Left lung (tissue), 10 donors: Measurements from ENCODE around the gene MED13. TPM values are rescaled to one million over a fixed set of nuclear protein-coding genes. Genes with fewer than 3 reads are reported as not detected.

Source experiments
- ATAC-seq: fragments of 200-7000 bp; cut with Tn5 transposase; one replicate; pipeline ENCODE4 v1.9.1; 2020; ENCODE audit warnings: moderate library complexity
- DNase-seq, 4 donors: peaks; one replicate each; pipeline ENCODE4 v3.0.0-alpha.2; 2013 to 2020
- H3K27ac ChIP-seq, 2 donors: fragments of 200-600 bp; sonication (generic) in 1 of 2; one replicate each; pipeline versions ENCODE4 v1.5.0 to v1.8.0; 2020 to 2021
- H3K27me3 ChIP-seq, 2 donors: fragments of 200-600 bp; sonication (generic) in 1 of 2; one replicate each; pipeline versions ENCODE4 v1.5.0 to v1.8.0; 2020 to 2021
- H3K36me3 ChIP-seq, 2 donors: fragments of 200-600 bp; sonication (generic) in 1 of 2; one replicate each; pipeline versions ENCODE4 v1.5.0 to v1.8.0; 2020 to 2021
- H3K4me1 ChIP-seq, 2 donors: fragments of 200-600 bp; one replicate each; pipeline ENCODE4 v1.8.0; 2021
- H3K4me3 ChIP-seq, 2 donors: fragments of 200-600 bp; sonication (generic) in 1 of 2; one replicate each; pipeline versions ENCODE4 v1.5.0 to v1.8.0; 2020 to 2021; ENCODE audit warnings: mild to moderate bottlenecking in 1 of 2
- H3K9me3 ChIP-seq, 2 donors: fragments of 200-600 bp; sonication (generic) in 1 of 2; one replicate each; pipeline versions ENCODE4 v1.5.0 to v1.8.0; 2020 to 2021
- intact Hi-C, 2 donors: fragments of 100-400 bp; cut with DNase I; formaldehyde crosslinking; loops; one replicate each; pipeline versions ENCODE4 v1.11.2 to v1.14.2; 2022
- polyA plus RNA-seq, 6 donors: library from polyadenylated mRNA; unstranded; fragments of 120-200 nt; gene quantifications; one replicate each; pipeline ENCODE4 v1.2.1, GENCODE V29; 2013; ENCODE audit not compliant: insufficient read length in 6 of 6
- total RNA-seq, 2 donors: library from RNA; stranded (reverse); fragmentation: NEBNext Ultra II Directional; extraction: Animal tissue kit (Norgen Biotek cat#: 25700); gene quantifications; one replicate each; pipeline ENCODE4 v1.2.1, GENCODE V29; 2021
- TF ChIP-seq, protein P1 (sequence below), 2 donors: fragments of 200-600 bp; sonication (generic) in 1 of 2; IDR thresholded peaks; one replicate each; pipeline versions ENCODE4 v1.5.0 to v1.8.0; 2021; ENCODE audit warnings: antibody characterized with exemption in 2 of 2
- donor health status: DM: no; HTN: yes; CAD: no.
- donor health status: DM: no; HTN: no; CAD: no.

MED13 gene
- total and polyA plus RNA-seq, 8 donors: 51.1 to 65.1 (median 53.5) TPM

DNA sequence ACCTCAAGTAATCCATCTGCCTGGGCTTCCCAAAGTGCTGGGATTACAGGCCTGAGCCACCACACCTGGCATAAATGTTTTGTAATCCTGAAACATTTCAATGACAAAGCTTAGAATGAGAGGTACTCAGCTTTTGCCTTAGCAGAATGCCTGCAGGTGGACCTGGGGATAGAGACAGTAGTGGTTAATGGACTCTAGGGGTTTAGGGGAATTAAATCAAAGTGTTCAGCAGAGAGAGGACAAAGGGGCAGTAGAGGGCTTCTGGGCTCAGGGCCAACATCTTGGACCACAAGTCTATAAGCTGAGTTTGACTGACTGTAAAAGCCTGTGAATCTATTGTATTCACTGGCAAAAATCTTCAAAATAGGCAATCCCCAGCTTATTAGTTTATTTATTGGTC is 36.0 kb upstream of the MED13 start:
- intact Hi-C loops: no loop called here
- Histone ChIP-seq H3K36me3 (no peaks in the 10 kb centered on the region), H3K27ac (no peak overlapping the region), H3K4me3 (no peak overlapping the region), H3K27me3 (no peaks in the 10 kb centered on the region), H3K9me3 (no peaks in the 10 kb centered on the region), H3K4me1 (no peaks in the 10 kb centered on the region)
- TF ChIP-seq, protein P1, sequence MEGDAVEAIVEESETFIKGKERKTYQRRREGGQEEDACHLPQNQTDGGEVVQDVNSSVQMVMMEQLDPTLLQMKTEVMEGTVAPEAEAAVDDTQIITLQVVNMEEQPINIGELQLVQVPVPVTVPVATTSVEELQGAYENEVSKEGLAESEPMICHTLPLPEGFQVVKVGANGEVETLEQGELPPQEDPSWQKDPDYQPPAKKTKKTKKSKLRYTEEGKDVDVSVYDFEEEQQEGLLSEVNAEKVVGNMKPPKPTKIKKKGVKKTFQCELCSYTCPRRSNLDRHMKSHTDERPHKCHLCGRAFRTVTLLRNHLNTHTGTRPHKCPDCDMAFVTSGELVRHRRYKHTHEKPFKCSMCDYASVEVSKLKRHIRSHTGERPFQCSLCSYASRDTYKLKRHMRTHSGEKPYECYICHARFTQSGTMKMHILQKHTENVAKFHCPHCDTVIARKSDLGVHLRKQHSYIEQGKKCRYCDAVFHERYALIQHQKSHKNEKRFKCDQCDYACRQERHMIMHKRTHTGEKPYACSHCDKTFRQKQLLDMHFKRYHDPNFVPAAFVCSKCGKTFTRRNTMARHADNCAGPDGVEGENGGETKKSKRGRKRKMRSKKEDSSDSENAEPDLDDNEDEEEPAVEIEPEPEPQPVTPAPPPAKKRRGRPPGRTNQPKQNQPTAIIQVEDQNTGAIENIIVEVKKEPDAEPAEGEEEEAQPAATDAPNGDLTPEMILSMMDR (IDR thresholded peaks at IDR 0.05): no peak
- DNase-seq: no peak
- ATAC-seq: no peak

DNA sequence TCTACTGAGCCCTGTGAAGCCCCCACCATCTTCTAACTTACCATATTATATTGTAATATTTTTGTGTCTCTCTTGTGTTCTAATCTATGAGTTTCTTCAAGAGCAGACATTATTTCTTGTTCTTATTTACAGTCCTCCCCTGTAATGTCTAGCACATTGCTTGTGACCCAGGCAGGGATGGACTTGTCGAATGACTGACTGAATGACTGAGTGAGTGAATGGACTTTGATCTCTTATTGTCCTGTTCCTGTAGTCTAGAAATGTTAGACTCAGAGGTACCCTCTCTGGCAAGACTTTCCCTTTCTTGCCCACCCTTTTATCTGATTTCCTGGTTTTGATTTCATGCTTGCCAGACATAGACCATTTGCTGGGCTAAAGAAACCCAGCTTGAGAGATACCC is 35.0 kb upstream of the MED13 start:
- H3K4me3 ChIP-seq: no peak overlapping the region
- DNase-seq (no peak), ATAC-seq (no peak)
- H3K27me3 ChIP-seq: no peaks in the 10 kb centered on the region
- TF ChIP-seq, protein P1 (IDR thresholded peaks at IDR 0.05): no peak
- no peaks in the 10 kb centered on the region for H3K36me3 ChIP-seq
- intact Hi-C loops: no loop called here
- H3K9me3 ChIP-seq: no peaks in the 10 kb centered on the region
- H3K27ac ChIP-seq: no peak overlapping the region
- no peaks in the 10 kb centered on the region for H3K4me1 ChIP-seq

DNA sequence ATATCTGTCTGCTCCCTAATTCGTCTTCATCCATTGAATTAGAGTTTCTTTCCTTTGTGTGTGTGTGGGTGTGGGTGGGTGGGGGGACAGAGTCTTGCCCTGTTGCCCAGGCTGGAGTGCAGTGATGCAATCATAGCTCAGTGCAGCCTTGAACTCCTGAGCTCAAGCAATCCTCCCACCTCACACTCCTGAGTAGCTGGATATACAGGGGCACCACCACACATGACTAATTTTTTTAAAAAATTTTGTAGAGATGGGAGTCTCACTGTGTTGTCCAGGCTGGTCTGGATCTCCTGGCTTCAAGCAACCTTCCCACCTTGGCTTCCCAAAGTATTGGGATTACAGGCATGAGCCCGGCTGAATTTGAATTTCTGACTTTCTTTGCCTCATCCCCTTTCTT is 34.5 kb upstream of the MED13 start:
- TF ChIP-seq, protein P1 (IDR thresholded peaks at IDR 0.05): no peak
- Histone ChIP-seq H3K4me3 (no peak overlapping the region), H3K27me3 (no peaks in the 10 kb centered on the region), H3K9me3 (no peaks in the 10 kb centered on the region), H3K36me3 (no peaks in the 10 kb centered on the region), H3K4me1 (no peaks in the 10 kb centered on the region), H3K27ac (no peak overlapping the region)
- intact Hi-C loops: no loop called here
- DNase-seq: no peak
- no peak for ATAC-seq

DNA sequence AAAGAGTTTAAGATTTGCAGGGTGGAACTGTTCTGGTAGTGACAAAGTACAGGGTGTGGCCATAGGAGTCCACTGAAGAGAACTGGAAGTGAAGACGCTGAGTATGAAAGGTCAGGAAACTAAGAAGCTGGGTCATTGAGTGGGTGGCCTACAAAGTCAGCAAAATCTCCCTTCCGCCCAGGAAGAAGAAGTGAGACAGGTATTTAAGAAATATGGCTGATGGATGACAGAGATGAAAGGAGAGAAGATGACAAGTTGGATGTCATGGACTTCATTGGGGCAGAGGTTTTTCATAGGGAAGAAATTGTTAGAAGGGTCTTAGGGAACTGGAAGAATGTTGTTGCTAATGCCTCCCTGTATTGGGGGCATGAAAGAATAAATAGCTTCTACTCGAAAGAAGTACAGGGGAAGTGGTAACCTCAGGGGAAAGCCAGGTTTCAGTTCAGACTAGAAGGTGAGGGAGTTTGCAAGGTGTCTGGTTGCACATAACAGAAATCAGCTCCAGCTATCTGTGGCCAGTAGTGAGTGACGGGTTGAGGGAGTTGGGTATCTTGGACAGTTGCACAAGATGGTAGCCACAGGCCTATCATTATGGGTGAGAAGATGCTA is 33.6 kb upstream of the MED13 start:
- no peaks in the 10 kb centered on the region for H3K36me3 ChIP-seq
- no peaks in the 10 kb centered on the region for H3K27me3 ChIP-seq
- DNase-seq (no peak), ATAC-seq (no peak)
- no peak overlapping the region for H3K27ac ChIP-seq
- H3K9me3 ChIP-seq: no peaks in the 10 kb centered on the region
- TF ChIP-seq, protein P1 (IDR thresholded peaks at IDR 0.05): no peak
- intact Hi-C loops: no loop called here
- H3K4me1 ChIP-seq: peaks cover 0 to 4% of the 10 kb centered on the region in 2 donors
- no peak overlapping the region for H3K4me3 ChIP-seq

DNA sequence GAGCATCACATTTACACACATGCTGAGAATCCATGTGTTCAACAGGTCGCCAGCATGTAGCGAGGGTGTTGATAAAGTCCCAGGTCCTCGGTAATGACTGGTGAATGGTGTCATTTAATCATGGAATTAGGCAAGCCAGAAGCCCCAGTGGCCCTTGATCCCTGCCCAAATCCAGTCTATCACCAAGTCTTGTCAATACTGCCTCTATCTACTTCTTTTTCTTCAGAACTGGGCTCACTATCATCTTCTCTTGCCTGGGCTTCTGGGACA is 31.3 kb upstream of the MED13 start:
- TF ChIP-seq, protein P1 (IDR thresholded peaks at IDR 0.05): no peak
- ATAC-seq (no peak), DNase-seq (no peak)
- Histone ChIP-seq H3K27me3 (no peaks in the 10 kb centered on the region), H3K27ac (no peak overlapping the region), H3K36me3 (no peaks in the 10 kb centered on the region), H3K9me3 (no peaks in the 10 kb centered on the region), H3K4me1 (peaks cover 0 to 6% of the 10 kb centered on the region in 2 donors), H3K4me3 (no peak overlapping the region)
- intact Hi-C loops: no loop called here
